ENCODE results near the gene CHAT. TPM values are rescaled to one million over a fixed set of nuclear protein-coding genes. Genes with fewer than 3 reads are reported as not detected.

The CHAT gene
- polyA plus RNA-seq, 12 donors: not detected

- DNase-seq: no peak
Observed at GRCh38 chr10:49611816-49612512, 1.9 kb upstream of the CHAT start.

- DNase-seq: no peak
Observed at GRCh38 chr10:49612513-49613164, 1.2 kb upstream of the CHAT start.

- DNase-seq: no peak
Observed at GRCh38 chr10:49613165-49613881, 514 bp upstream of the CHAT start.

GRCh38 chr10:49614242-49615198 is 683 bp downstream of the CHAT start:
- DNase-seq: no peak

- DNase-seq: no peak
Observed at GRCh38 chr10:49615213-49615612, 1.4 kb downstream of the CHAT start.

DNA sequence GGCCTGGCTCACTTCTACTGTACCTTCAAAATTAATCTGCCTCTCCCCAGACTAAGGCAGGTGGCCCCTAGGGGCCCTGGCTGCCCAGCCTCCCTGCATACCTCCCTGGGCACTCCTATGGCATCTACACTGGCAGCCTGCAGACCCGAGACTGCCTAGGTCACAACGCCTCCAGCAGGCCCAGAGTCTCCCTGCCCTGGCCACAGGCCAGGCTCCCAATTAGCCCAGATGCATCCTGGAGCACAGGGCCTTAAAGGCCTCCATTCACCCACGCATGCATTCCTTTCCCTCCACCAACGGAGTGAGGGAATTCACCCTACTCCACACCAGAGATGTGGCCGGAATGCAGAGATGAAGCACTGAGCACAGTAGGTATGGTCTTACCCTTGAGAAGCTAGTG is 1.9 kb downstream of the CHAT start:
- no peak for DNase-seq

DNA sequence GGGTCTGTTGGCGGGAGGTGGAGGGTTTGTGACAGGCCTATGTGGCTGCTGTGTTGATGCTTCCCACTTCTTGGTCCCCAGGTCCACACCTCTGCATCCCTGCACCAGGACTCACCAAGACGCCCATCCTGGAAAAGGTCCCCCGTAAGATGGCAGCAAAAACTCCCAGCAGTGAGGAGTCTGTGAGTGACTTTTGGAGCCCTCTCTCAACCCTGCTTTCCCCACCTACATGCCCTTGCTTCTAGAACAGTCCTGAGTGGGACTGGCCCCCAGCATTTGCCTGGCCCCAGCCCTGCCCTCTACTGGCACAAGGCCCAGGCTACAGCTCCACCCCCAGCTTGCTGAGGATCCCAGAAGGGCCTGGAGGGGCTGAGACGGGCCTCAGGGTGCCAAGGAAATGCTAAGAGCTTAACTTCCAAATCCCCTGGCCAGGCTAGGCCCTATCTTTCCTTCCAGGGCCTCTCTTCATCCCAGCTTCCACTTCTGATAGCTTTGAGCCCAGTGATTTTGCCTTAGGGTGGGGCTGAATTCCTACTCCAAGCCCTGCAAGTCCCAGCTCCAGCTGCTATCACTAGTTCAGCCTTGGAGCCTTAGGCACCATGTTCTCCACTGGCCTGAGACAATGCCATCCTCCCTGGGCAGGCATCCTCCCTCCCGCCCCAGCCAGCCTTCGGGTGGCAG is 2.7 kb downstream of the CHAT start:
- no peak for DNase-seq

- DNase-seq: no peak
Observed at GRCh38 chr10:49617121-49618020, 3.5 kb downstream of the CHAT start.

- DNase-seq: no peak
Observed at GRCh38 chr10:49618821-49619220, 5.0 kb downstream of the CHAT start.

GRCh38 chr10:49619613-49620012 is 5.8 kb downstream of the CHAT start:
- DNase-seq: no peak

GRCh38 chr10:49620286-49620810 is 6.5 kb downstream of the CHAT start:
- no peak for DNase-seq

GRCh38 chr10:49620841-49621378 is 7.1 kb downstream of the CHAT start:
- DNase-seq: no peak

- no peak for DNase-seq
Observed at GRCh38 chr10:49621561-49621960, 7.7 kb downstream of the CHAT start.

DNA sequence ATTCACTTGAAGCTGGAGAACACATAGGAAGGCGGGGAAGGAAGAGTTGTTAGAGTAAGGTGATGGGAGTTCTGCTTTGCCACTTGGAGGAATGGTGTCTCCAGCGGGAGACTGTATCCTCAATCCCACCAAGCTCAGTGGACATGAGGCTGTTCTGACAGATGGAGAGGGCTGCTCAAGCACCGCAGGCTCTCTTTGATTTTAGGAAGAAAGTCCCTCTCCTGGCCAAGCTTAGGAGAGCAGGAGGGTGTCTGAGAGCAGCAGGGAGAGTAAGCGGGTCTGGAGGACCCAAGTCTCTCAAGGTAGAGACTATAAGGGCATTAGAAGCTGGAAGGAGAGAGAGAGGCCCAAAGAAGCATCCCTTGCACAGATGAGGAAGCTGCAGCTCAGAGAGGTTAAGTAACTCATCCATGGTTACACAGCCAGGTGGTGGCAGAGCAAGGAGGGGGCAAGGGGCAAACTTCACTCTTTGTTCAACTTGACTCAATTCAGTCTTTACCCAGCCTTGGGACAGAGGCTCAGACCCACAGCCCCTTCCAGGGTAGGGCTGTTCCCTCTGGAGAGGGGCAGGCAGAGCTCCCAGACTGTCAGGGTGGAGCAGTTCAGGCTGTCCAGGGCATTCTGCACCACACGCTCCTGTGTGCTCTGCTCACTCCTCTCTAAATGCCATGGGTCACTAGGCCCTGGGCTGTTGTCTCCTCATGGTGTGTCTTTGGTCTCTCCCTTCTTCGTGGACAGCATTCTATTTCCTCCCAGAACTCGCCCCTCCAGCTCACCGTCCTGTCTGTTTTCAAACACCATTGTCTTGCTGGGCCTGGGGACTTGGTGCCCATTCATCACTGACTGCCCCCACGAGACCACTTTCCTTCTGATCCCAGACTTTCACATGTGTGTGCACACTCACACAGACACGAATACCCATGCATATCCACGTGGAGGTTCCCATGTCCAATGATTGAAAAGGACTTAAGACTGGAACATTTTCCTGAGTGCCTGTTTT is 8.9 kb downstream of the CHAT start:
- no peak for DNase-seq

- no peak for DNase-seq
Observed at GRCh38 chr10:49624629-49625028, 10.8 kb downstream of the CHAT start.

GRCh38 chr10:49625411-49625810 is 11.6 kb downstream of the CHAT start:
- no peak for DNase-seq

DNA sequence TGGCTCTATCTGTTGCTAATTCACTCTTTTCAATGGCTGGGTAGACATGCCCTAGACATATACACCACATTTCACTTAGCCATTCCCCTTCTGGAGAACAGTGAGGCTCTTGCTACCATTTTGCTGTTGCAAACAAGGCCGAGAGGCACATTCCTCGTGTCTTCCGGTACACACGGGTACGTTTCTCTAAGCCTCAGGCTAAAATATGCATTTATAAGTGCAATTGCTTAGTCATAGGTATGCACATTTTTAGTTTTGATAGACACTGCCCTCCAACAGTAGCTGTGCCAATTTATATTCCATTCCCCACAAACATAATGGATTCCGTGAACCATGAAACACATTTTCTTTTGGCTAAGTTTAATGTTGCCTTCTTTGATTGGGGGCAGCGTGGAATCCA is 13.2 kb downstream of the CHAT start:
- DNase-seq: no peak

DNA sequence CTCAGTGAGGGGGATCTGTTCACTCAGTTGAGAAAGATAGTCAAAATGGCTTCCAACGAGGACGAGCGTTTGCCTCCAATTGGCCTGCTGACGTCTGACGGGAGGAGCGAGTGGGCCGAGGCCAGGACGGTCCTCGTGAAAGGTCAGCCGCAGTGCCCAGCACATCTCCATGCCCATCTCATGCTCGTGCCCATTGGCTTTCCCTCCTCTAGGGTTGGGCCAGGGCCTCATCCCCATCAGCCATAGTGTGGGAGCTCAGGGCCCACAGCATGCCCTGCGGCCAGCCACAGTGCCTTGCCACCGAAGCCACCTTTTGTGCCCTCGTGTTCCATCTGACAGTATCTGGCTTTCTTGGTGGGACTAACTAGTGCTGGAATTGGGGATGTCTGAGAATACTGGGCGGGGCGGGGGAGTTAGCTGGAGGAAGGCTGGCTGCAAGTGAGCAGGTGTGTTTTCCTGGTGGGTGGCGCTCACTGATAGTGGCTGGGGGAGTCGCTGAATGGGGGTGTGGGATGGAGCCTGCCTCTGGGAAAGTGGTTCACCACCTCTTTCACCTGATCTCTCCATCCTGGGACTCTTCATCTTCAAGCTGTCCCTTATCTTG is 13.9 kb downstream of the CHAT start:
- no peak for DNase-seq
